Measurements from ENCODE around the gene RGL4. TPM values are rescaled to one million over a fixed set of nuclear protein-coding genes. Genes with fewer than 3 reads are reported as not detected.
"Not testable (repeated sequence)": the region's sequence is repeated elsewhere in the genome, so short reads cannot be mapped to it uniquely, and the experiment has no call there.

Gene RGL4, protein sequence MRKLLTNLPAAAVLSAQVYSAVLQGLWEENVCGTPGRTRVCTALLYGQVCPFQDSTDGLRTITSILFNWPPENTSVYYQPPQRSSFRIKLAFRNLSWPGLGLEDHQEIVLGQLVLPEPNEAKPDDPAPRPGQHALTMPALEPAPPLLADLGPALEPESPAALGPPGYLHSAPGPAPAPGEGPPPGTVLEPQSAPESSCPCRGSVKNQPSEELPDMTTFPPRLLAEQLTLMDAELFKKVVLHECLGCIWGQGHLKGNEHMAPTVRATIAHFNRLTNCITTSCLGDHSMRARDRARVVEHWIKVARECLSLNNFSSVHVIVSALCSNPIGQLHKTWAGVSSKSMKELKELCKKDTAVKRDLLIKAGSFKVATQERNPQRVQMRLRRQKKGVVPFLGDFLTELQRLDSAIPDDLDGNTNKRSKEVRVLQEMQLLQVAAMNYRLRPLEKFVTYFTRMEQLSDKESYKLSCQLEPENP
- 11.0 TPM for polyA plus RNA-seq (2013)

DNA sequence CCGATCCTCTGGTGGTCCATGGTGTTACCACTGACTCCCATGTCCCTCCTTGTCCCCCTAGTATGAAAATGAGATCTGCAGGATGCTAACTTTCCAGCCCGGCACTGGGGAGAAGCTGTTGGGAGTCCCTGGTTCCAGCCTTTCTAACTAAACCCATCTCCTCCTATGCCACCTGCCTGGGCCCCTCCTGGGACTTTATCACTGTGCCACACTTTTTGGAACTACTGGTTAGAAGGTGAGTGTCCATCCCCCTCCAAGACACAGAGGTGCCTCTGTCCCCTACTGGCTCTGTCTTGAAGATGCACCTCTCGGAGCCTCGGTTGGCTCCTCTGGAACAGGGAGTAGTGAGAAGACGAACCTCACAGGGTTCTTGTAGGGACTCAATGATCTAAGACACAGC is at the start of gene RGL4:
RGL4 (plus strand) TSS at position 301 of the 400 bp plus-strand sequence. CDS start 1,018 bp downstream, outside the sequence.
- Histone ChIP-seq H3K9me3 (ENCODE audit: control extremely low read depth in 1 of 5, control insufficient read depth in 4 of 5, insufficient read depth in 2 of 5, low read depth in 1 of 5, low read length in 4 of 5) (no peaks in the 10 kb centered on the region), H3K27ac (ENCODE audit: insufficient read depth in 1 of 2, low read depth in 1 of 2, low read length in 2 of 2, poor library complexity in 1 of 2, severe bottlenecking in 2 of 2) (no peak within 1 kb of the TSS), H3K4me1 (ENCODE audit: control extremely low read depth in 1 of 4, control insufficient read depth in 4 of 4, insufficient read depth in 4 of 4, low read length in 3 of 4) (peaks cover 5 to 15% (median 11%) of the 10 kb centered on the region in 4 experiments), H3K27me3 (replicated peaks in 2 of 5; ENCODE audit: control insufficient read depth in 4 of 5, insufficient read depth in 5 of 5, low read length in 4 of 5) (no peaks in the 10 kb centered on the region), H3K4me3 (ENCODE audit: control insufficient read depth in 1 of 7, extremely low read depth in 1 of 7, insufficient read depth in 4 of 7, low read depth in 2 of 7, low read length in 6 of 7) (no peak within 1 kb of the TSS), H3K36me3 (ENCODE audit: control insufficient read depth in 4 of 4, insufficient read depth in 4 of 4, low read length in 3 of 4) (peaks cover 6 to 69% (median 45%) of the 10 kb centered on the region in 4 experiments)
- POLR2A ChIA-PET, result no interaction called here
- 94% methylated on average over 5 of the region's 5 CpGs for WGBS (ENCODE audit: insufficient coverage)
- no peak for DNase-seq
- CTCF ChIA-PET, result interaction anchor here (0.8 kb wide), 1 partner anchor 75 kb away, joined by 3 read pairs; no protein-coding TSS in a partner anchor

DNA sequence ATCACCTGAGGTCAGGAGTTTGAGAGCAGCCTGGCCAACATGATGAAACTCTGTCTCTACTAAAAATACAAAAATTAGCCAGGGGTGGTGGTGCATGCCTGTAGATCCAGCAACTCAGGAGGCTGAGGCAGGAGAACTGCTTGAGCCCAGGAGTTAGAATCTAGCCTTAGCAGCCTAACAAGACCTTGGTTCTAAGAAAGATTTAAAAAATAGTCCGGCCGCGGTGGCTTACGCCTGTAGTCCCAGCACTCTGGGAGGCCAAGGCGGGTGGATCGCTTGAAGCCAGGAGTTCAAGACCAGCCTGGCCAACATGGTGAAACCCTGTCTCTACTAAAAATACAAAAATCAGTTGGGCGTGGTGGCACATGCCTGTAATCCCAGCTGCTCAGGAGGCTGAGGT is 44.3 kb upstream of the RGL4 start:
- H3K4me1 ChIP-seq (ENCODE audit: control extremely low read depth in 1 of 4, control insufficient read depth in 4 of 4, insufficient read depth in 4 of 4, low read length in 3 of 4); CTCF ChIA-PET; POLR2A ChIA-PET; H3K4me3 ChIP-seq (ENCODE audit: control insufficient read depth in 1 of 7, extremely low read depth in 1 of 7, insufficient read depth in 4 of 7, low read depth in 2 of 7, low read length in 6 of 7); H3K27me3 ChIP-seq (replicated peaks in 2 of 5; ENCODE audit: control insufficient read depth in 4 of 5, insufficient read depth in 5 of 5, low read length in 4 of 5); DNase-seq; H3K36me3 ChIP-seq (ENCODE audit: control insufficient read depth in 4 of 4, insufficient read depth in 4 of 4, low read length in 3 of 4); H3K9me3 ChIP-seq (ENCODE audit: control extremely low read depth in 1 of 5, control insufficient read depth in 4 of 5, insufficient read depth in 2 of 5, low read depth in 1 of 5, low read length in 4 of 5); H3K27ac ChIP-seq (ENCODE audit: insufficient read depth in 1 of 2, low read depth in 1 of 2, low read length in 2 of 2, poor library complexity in 1 of 2, severe bottlenecking in 2 of 2): not testable (repeated sequence)
- 100% methylated on average over 6 of the region's 7 CpGs for WGBS (ENCODE audit: insufficient coverage)

GRCh38 chr22:23649071-23649501 is 41.7 kb upstream of the RGL4 start:
- 93% methylated on average over 17 of the region's 18 CpGs for WGBS (ENCODE audit: insufficient coverage)
- CTCF ChIA-PET, result interaction anchor here (0.6 to 1.3 kb wide), 2 partner anchors 11 to 448 kb away, joined by 3 to 4 read pairs; no protein-coding TSS in a partner anchor
- POLR2A ChIA-PET, result no interaction called here

GRCh38 chr22:23651676-23652075 is 39.1 kb upstream of the RGL4 start:
- H3K4me1 ChIP-seq (ENCODE audit: control extremely low read depth in 1 of 4, control insufficient read depth in 4 of 4, insufficient read depth in 4 of 4, low read length in 3 of 4), result no peaks in the 10 kb centered on the region
- 100% methylated on average over 1 of the region's 6 CpGs for WGBS (ENCODE audit: insufficient coverage)
- no peak for DNase-seq
- no peaks in the 10 kb centered on the region for H3K9me3 ChIP-seq (ENCODE audit: control extremely low read depth in 1 of 5, control insufficient read depth in 4 of 5, insufficient read depth in 2 of 5, low read depth in 1 of 5, low read length in 4 of 5)
- no peak overlapping the region for H3K27ac ChIP-seq (ENCODE audit: insufficient read depth in 1 of 2, low read depth in 1 of 2, low read length in 2 of 2, poor library complexity in 1 of 2, severe bottlenecking in 2 of 2)
- H3K27me3 ChIP-seq (replicated peaks in 2 of 5; ENCODE audit: control insufficient read depth in 4 of 5, insufficient read depth in 5 of 5, low read length in 4 of 5), result no peaks in the 10 kb centered on the region
- peaks cover 4 to 19% (median 10%) of the 10 kb centered on the region in 4 experiments for H3K36me3 ChIP-seq (ENCODE audit: control insufficient read depth in 4 of 4, insufficient read depth in 4 of 4, low read length in 3 of 4)
- CTCF ChIA-PET, result interaction anchor here (0.9 to 1.0 kb wide), 2 partner anchors 8 to 10 kb away, joined by 3 to 4 read pairs; no protein-coding TSS in a partner anchor
- POLR2A ChIA-PET, result no interaction called here
- no peak overlapping the region for H3K4me3 ChIP-seq (ENCODE audit: control insufficient read depth in 1 of 7, extremely low read depth in 1 of 7, insufficient read depth in 4 of 7, low read depth in 2 of 7, low read length in 6 of 7)

More at GRCh38 chr22:23649071-23649501, 41.7 kb upstream of the RGL4 start:
- Histone ChIP-seq H3K36me3 (ENCODE audit: control insufficient read depth in 4 of 4, insufficient read depth in 4 of 4, low read length in 3 of 4) (peaks cover 2 to 19% (median 8%) of the 10 kb centered on the region in 4 experiments), H3K27me3 (replicated peaks in 2 of 5; ENCODE audit: control insufficient read depth in 4 of 5, insufficient read depth in 5 of 5, low read length in 4 of 5) (no peaks in the 10 kb centered on the region), H3K4me3 (ENCODE audit: control insufficient read depth in 1 of 7, extremely low read depth in 1 of 7, insufficient read depth in 4 of 7, low read depth in 2 of 7, low read length in 6 of 7) (no peak overlapping the region), H3K4me1 (ENCODE audit: control extremely low read depth in 1 of 4, control insufficient read depth in 4 of 4, insufficient read depth in 4 of 4, low read length in 3 of 4) (no peaks in the 10 kb centered on the region), H3K27ac (ENCODE audit: insufficient read depth in 1 of 2, low read depth in 1 of 2, low read length in 2 of 2, poor library complexity in 1 of 2, severe bottlenecking in 2 of 2) (no peak overlapping the region), H3K9me3 (ENCODE audit: control extremely low read depth in 1 of 5, control insufficient read depth in 4 of 5, insufficient read depth in 2 of 5, low read depth in 1 of 5, low read length in 4 of 5) (no peaks in the 10 kb centered on the region)
- no peak for DNase-seq

DNA sequence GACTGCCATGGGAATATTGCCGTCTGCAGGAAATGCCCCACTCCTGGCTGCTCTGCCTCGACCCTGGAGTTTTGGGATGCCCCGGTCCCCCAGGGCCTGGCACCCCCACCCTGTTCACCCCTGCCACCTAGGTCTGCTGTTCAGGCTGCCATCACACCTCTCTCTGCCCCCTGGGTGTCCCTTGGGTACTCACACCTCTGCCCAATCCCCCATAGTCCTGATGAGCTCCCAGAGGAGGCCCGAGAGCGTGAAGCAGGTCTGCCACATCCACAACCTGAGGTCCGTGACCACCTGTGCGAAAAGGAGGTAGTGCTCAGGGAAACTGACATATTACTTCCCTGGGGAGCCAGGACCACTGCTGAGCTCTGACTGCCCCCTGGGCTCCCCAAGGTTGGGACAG is 38.5 kb upstream of the RGL4 start:
- ChIA-PET POLR2A (no interaction called here), CTCF (interaction anchor here (0.9 to 1.0 kb wide), 2 partner anchors 9 to 10 kb away, joined by 3 to 4 read pairs; no protein-coding TSS in a partner anchor)
- Histone ChIP-seq H3K27me3 (replicated peaks in 2 of 5; ENCODE audit: control insufficient read depth in 4 of 5, insufficient read depth in 5 of 5, low read length in 4 of 5) (no peaks in the 10 kb centered on the region), H3K9me3 (ENCODE audit: control extremely low read depth in 1 of 5, control insufficient read depth in 4 of 5, insufficient read depth in 2 of 5, low read depth in 1 of 5, low read length in 4 of 5) (no peaks in the 10 kb centered on the region), H3K36me3 (ENCODE audit: control insufficient read depth in 4 of 4, insufficient read depth in 4 of 4, low read length in 3 of 4) (peaks cover 4 to 19% (median 10%) of the 10 kb centered on the region in 4 experiments), H3K27ac (ENCODE audit: insufficient read depth in 1 of 2, low read depth in 1 of 2, low read length in 2 of 2, poor library complexity in 1 of 2, severe bottlenecking in 2 of 2) (no peak overlapping the region), H3K4me1 (ENCODE audit: control extremely low read depth in 1 of 4, control insufficient read depth in 4 of 4, insufficient read depth in 4 of 4, low read length in 3 of 4) (no peaks in the 10 kb centered on the region), H3K4me3 (ENCODE audit: control insufficient read depth in 1 of 7, extremely low read depth in 1 of 7, insufficient read depth in 4 of 7, low read depth in 2 of 7, low read length in 6 of 7) (no peak overlapping the region)
- no peak for DNase-seq
- WGBS (ENCODE audit: insufficient coverage), result 98% methylated on average over 5 of the region's 7 CpGs

GRCh38 chr22:23652711-23653110 is 38.1 kb upstream of the RGL4 start:
- POLR2A ChIA-PET, result no interaction called here
- DNase-seq, result no peak
- CTCF ChIA-PET, result interaction anchor here (0.9 to 1.0 kb wide), 2 partner anchors 9 to 11 kb away, joined by 3 to 4 read pairs; no protein-coding TSS in a partner anchor
- Histone ChIP-seq H3K9me3 (ENCODE audit: control extremely low read depth in 1 of 5, control insufficient read depth in 4 of 5, insufficient read depth in 2 of 5, low read depth in 1 of 5, low read length in 4 of 5) (no peaks in the 10 kb centered on the region), H3K27ac (ENCODE audit: insufficient read depth in 1 of 2, low read depth in 1 of 2, low read length in 2 of 2, poor library complexity in 1 of 2, severe bottlenecking in 2 of 2) (no peak overlapping the region), H3K4me1 (ENCODE audit: control extremely low read depth in 1 of 4, control insufficient read depth in 4 of 4, insufficient read depth in 4 of 4, low read length in 3 of 4) (no peaks in the 10 kb centered on the region), H3K4me3 (ENCODE audit: control insufficient read depth in 1 of 7, extremely low read depth in 1 of 7, insufficient read depth in 4 of 7, low read depth in 2 of 7, low read length in 6 of 7) (no peak overlapping the region), H3K36me3 (ENCODE audit: control insufficient read depth in 4 of 4, insufficient read depth in 4 of 4, low read length in 3 of 4) (peaks cover 4 to 19% (median 10%) of the 10 kb centered on the region in 4 experiments), H3K27me3 (replicated peaks in 2 of 5; ENCODE audit: control insufficient read depth in 4 of 5, insufficient read depth in 5 of 5, low read length in 4 of 5) (no peaks in the 10 kb centered on the region)
- WGBS (ENCODE audit: insufficient coverage), result 100% methylated on average over 7 of the region's 8 CpGs

DNA sequence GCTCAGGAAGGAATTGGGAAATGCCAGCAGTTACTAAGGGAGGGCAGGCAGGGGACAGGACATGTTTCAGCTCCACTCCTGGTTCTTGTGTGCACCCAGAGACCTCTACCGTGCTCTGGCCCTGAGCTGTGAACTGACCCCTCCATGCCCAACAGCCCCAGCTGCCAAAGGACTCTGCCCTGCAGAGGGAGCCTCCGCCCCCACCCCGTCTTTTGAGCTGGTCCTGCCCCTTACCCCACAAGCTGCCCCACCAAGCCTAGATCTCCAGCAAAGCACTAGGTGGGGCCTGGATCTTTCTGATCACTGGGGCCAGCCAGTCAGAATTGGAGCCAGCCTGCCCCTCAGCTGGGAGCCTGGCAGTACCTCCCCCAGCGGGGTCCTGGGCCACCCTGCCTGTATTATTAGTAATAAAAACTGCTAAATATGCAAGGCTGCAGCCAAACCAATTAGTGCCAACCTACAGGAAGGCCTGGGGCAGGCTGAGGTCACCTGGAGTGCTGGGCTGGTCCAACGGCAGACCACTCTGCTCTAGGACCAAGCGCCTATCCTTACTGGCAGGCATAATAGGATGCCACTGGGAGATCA is 34.8 kb upstream of the RGL4 start:
- Histone ChIP-seq H3K9me3 (ENCODE audit: control extremely low read depth in 1 of 5, control insufficient read depth in 4 of 5, insufficient read depth in 2 of 5, low read depth in 1 of 5, low read length in 4 of 5) (no peaks in the 10 kb centered on the region), H3K4me1 (ENCODE audit: control extremely low read depth in 1 of 4, control insufficient read depth in 4 of 4, insufficient read depth in 4 of 4, low read length in 3 of 4) (no peaks in the 10 kb centered on the region), H3K36me3 (ENCODE audit: control insufficient read depth in 4 of 4, insufficient read depth in 4 of 4, low read length in 3 of 4) (peaks cover 7 to 25% (median 15%) of the 10 kb centered on the region in 4 experiments), H3K27ac (ENCODE audit: insufficient read depth in 1 of 2, low read depth in 1 of 2, low read length in 2 of 2, poor library complexity in 1 of 2, severe bottlenecking in 2 of 2) (no peak overlapping the region), H3K27me3 (replicated peaks in 2 of 5; ENCODE audit: control insufficient read depth in 4 of 5, insufficient read depth in 5 of 5, low read length in 4 of 5) (no peaks in the 10 kb centered on the region), H3K4me3 (ENCODE audit: control insufficient read depth in 1 of 7, extremely low read depth in 1 of 7, insufficient read depth in 4 of 7, low read depth in 2 of 7, low read length in 6 of 7) (no peak overlapping the region)
- no peak for DNase-seq
- 100% methylated on average over 3 of the region's 6 CpGs for WGBS (ENCODE audit: insufficient coverage)
- ChIA-PET POLR2A (no interaction called here), CTCF (no interaction called here)
